Ovary (tissue), 3 donors: ENCODE results near the gene PITX2.

Source experiments
- CTCF ChIP-seq, 3 donors: fragments of 450-650 bp in 2 of 3; fragments of 200-600 bp in 1 of 3; IDR thresholded peaks; one replicate each; pipeline versions ENCODE4 v1.5.1 to v1.8.0; 2016 to 2022; ENCODE audit warnings: antibody characterized with exemption in 3 of 3, mild to moderate bottlenecking in 1 of 3
- EP300 ChIP-seq: sonication (generic); formaldehyde crosslinking; IDR thresholded peaks from one replicate; pipeline ENCODE4 v1.6.1; 2017; ENCODE audit warnings: antibody characterized with exemption
- POLR2A ChIP-seq: fragments of 450-650 bp; IDR thresholded peaks from one replicate; pipeline ENCODE4 v1.6.1; 2017; ENCODE audit warnings: antibody characterized with exemption, mild to moderate bottlenecking, moderate library complexity
- donor health status: DM: no; HTN: no; CAD: no.

- no peak for TF ChIP-seq CTCF (IDR thresholded peaks at IDR 0.05)
- TF ChIP-seq POLR2A: no peak
- no peak for TF ChIP-seq EP300
Measured at GRCh38 chr4:110630688-110631402, 8.0 kb upstream of the PITX2 start.
